HepG2 (cell line): ENCODE data around the gene AKAP6. TPM values are rescaled to one million over a fixed set of nuclear protein-coding genes. Genes with fewer than 3 reads are reported as not detected.

ENCODE experiments used
- DR1 ChIP-seq: sonication (generic); formaldehyde crosslinking; IDR thresholded peaks from 2 replicates; pipeline ENCODE4 v1.8.0; 2021; ENCODE audit warnings: mild to moderate bottlenecking, missing genetic modification reagents, inconsistent platforms
- ELF1 ChIP-seq: sonication (generic); formaldehyde crosslinking; IDR thresholded peaks from 2 replicates; pipeline ENCODE4 v1.4.0; 2020; ENCODE audit warnings: missing genetic modification reagents
- HNRNPUL1 ChIP-seq: fragments of 200-400 bp; formaldehyde crosslinking; IDR thresholded peaks from 2 replicates; pipeline ENCODE4 v1.6.1; 2017; ENCODE audit warnings: low read depth, mild to moderate bottlenecking, low read length, moderate library complexity
- IKZF1 ChIP-seq: fragments of 450-650 bp; IDR thresholded peaks from 2 replicates; pipeline ENCODE4 v1.7.1; 2016
- KDM5B ChIP-seq: sonication (generic); formaldehyde crosslinking; IDR thresholded peaks from 2 replicates; pipeline ENCODE4 v1.4.0; 2020; ENCODE audit warnings: missing genetic modification reagents, mild to moderate bottlenecking, borderline replicate concordance
- MXD4 ChIP-seq: IDR thresholded peaks from 2 replicates; pipeline ENCODE4 v1.6.1; 2016; ENCODE audit warnings: mild to moderate bottlenecking, missing biosample characterization, missing genetic modification reagents
- NCOA1 ChIP-seq: sonication (generic); formaldehyde crosslinking; IDR thresholded peaks from 2 replicates; pipeline ENCODE4 v1.9.0; 2021; ENCODE audit warnings: missing genetic modification reagents
- U2AF1 ChIP-seq: fragments of 200-400 bp; formaldehyde crosslinking; optimal IDR thresholded peaks from 2 replicates; pipeline ENCODE3; 2017; ENCODE audit warnings: mild to moderate bottlenecking, low read depth, low read length
- ZNF782 ChIP-seq: sonication (generic); formaldehyde crosslinking; IDR thresholded peaks from 2 replicates; pipeline ENCODE4 v1.4.0; 2020; ENCODE audit warnings: missing genetic modification reagents, mild to moderate bottlenecking, borderline replicate concordance
- polyA plus RNA-seq, 8 experiments: library from polyadenylated mRNA; depleted of rRNA in 3 of 8; stranded (reverse) in 7 of 8; unstranded in 1 of 8; fragments of >200 nt; fragmentation: Illumina TruSeq in 4 of 8; extraction: Trizol in 4 of 8; gene quantifications; 2 replicates each; pipeline versions ENCODE4 v1.2.1 to v1.2.3, GENCODE V29; 2011 to 2016; ENCODE audit warnings: low read depth in 4 of 8, missing spikeins in 1 of 8, mixed read lengths in 1 of 8; ENCODE audit not compliant: insufficient read depth in 1 of 8
- total RNA-seq, 5 experiments: library from RNA; depleted of rRNA; stranded (reverse); fragments of >200 nt; fragmentation: Illumina TruSeq; extraction: Trizol; gene quantifications; 2 replicates each; pipeline ENCODE4 v1.2.3, GENCODE V29; 2016; ENCODE audit warnings: low read depth in 1 of 5
- TF ChIP-seq, protein P1 (sequence below): sonication (generic); formaldehyde crosslinking; IDR thresholded peaks from 2 replicates; pipeline ENCODE4 v1.5.1; 2020; ENCODE audit warnings: missing genetic modification reagents, mild to moderate bottlenecking, borderline replicate concordance
- TF ChIP-seq, protein P2 (sequence below), 2 experiments: IDR thresholded peaks; 2 replicates each; pipeline ENCODE4 v1.6.1; 2011 to 2012; ENCODE audit warnings: low read length in 2 of 2, borderline replicate concordance in 1 of 2, low read depth in 1 of 2, mild to moderate bottlenecking in 1 of 2, moderate library complexity in 1 of 2
- TF ChIP-seq, protein P3 (sequence below): sonication (generic); formaldehyde crosslinking; IDR thresholded peaks from 2 replicates; pipeline ENCODE4 v1.8.0; 2022; ENCODE audit warnings: mild to moderate bottlenecking, missing genetic modification reagents, moderate library complexity
- TF ChIP-seq, protein P4 (sequence below): sonication (generic); formaldehyde crosslinking; IDR thresholded peaks from 2 replicates; pipeline ENCODE4 v1.4.0; 2020; ENCODE audit warnings: missing genetic modification reagents

AKAP6 gene
- total and polyA plus RNA-seq, 2 of the 13 experiments (the other 11 are each of a cell fraction or from before 2014, with no cell fraction given): 1.4 TPM

DNA sequence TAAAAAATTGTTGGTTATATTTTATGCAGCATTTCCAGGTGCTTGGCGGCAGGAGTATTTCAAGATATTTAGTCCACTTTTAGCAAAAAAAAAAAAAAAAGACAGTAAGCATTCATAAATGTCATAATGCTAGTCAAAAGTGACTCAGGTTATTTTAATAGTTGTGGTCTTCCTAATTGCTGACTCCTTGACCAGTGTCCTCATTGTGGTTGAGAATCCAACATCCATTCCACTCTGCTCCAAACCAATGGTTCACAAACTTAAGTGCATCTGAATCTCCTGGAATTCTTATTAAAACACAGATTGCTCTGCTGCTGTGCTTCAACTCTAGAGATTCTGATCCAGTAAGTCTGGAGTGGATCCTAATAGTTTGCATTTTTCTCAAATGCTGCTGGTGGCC is 71.4 kb downstream of the AKAP6 start (continued):
- TF ChIP-seq, protein P1, sequence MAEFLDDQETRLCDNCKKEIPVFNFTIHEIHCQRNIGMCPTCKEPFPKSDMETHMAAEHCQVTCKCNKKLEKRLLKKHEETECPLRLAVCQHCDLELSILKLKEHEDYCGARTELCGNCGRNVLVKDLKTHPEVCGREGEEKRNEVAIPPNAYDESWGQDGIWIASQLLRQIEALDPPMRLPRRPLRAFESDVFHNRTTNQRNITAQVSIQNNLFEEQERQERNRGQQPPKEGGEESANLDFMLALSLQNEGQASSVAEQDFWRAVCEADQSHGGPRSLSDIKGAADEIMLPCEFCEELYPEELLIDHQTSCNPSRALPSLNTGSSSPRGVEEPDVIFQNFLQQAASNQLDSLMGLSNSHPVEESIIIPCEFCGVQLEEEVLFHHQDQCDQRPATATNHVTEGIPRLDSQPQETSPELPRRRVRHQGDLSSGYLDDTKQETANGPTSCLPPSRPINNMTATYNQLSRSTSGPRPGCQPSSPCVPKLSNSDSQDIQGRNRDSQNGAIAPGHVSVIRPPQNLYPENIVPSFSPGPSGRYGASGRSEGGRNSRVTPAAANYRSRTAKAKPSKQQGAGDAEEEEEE (CRISPR knock-in tag): no peak
- TF ChIP-seq, protein P2, sequence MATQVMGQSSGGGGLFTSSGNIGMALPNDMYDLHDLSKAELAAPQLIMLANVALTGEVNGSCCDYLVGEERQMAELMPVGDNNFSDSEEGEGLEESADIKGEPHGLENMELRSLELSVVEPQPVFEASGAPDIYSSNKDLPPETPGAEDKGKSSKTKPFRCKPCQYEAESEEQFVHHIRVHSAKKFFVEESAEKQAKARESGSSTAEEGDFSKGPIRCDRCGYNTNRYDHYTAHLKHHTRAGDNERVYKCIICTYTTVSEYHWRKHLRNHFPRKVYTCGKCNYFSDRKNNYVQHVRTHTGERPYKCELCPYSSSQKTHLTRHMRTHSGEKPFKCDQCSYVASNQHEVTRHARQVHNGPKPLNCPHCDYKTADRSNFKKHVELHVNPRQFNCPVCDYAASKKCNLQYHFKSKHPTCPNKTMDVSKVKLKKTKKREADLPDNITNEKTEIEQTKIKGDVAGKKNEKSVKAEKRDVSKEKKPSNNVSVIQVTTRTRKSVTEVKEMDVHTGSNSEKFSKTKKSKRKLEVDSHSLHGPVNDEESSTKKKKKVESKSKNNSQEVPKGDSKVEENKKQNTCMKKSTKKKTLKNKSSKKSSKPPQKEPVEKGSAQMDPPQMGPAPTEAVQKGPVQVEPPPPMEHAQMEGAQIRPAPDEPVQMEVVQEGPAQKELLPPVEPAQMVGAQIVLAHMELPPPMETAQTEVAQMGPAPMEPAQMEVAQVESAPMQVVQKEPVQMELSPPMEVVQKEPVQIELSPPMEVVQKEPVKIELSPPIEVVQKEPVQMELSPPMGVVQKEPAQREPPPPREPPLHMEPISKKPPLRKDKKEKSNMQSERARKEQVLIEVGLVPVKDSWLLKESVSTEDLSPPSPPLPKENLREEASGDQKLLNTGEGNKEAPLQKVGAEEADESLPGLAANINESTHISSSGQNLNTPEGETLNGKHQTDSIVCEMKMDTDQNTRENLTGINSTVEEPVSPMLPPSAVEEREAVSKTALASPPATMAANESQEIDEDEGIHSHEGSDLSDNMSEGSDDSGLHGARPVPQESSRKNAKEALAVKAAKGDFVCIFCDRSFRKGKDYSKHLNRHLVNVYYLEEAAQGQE (IDR thresholded peaks at IDR 0.05; ENCODE audit: borderline replicate concordance in 1 of 2, low read depth in 1 of 2, low read length in 2 of 2): no peak
- TF ChIP-seq, protein P3, sequence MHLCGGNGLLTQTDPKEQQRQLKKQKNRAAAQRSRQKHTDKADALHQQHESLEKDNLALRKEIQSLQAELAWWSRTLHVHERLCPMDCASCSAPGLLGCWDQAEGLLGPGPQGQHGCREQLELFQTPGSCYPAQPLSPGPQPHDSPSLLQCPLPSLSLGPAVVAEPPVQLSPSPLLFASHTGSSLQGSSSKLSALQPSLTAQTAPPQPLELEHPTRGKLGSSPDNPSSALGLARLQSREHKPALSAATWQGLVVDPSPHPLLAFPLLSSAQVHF (CRISPR knock-in tag): no peak
- TF ChIP-seq IKZF1: no peak
- TF ChIP-seq ZNF782 (CRISPR knock-in tag): no peak
- no peak for TF ChIP-seq HNRNPUL1
- no peak for TF ChIP-seq DR1 (CRISPR knock-in tag)
- TF ChIP-seq, protein P4, sequence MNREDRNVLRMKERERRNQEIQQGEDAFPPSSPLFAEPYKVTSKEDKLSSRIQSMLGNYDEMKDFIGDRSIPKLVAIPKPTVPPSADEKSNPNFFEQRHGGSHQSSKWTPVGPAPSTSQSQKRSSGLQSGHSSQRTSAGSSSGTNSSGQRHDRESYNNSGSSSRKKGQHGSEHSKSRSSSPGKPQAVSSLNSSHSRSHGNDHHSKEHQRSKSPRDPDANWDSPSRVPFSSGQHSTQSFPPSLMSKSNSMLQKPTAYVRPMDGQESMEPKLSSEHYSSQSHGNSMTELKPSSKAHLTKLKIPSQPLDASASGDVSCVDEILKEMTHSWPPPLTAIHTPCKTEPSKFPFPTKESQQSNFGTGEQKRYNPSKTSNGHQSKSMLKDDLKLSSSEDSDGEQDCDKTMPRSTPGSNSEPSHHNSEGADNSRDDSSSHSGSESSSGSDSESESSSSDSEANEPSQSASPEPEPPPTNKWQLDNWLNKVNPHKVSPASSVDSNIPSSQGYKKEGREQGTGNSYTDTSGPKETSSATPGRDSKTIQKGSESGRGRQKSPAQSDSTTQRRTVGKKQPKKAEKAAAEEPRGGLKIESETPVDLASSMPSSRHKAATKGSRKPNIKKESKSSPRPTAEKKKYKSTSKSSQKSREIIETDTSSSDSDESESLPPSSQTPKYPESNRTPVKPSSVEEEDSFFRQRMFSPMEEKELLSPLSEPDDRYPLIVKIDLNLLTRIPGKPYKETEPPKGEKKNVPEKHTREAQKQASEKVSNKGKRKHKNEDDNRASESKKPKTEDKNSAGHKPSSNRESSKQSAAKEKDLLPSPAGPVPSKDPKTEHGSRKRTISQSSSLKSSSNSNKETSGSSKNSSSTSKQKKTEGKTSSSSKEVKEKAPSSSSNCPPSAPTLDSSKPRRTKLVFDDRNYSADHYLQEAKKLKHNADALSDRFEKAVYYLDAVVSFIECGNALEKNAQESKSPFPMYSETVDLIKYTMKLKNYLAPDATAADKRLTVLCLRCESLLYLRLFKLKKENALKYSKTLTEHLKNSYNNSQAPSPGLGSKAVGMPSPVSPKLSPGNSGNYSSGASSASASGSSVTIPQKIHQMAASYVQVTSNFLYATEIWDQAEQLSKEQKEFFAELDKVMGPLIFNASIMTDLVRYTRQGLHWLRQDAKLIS: no peak
- no peak for TF ChIP-seq NCOA1 (CRISPR knock-in tag)
- no peak for TF ChIP-seq ELF1
- TF ChIP-seq KDM5B: no peak
- no peak for TF ChIP-seq U2AF1
- no peak for TF ChIP-seq MXD4 (CRISPR knock-in tag)
